IPS-18a (cell line): Measurements from ENCODE around the gene FCRLB.

Experiments used
- H3K27ac ChIP-seq: one replicate; pipeline ENCODE4 v1.5.1; 2013; ENCODE audit warnings: low read length
- H3K27me3 ChIP-seq: one replicate; pipeline ENCODE4 v1.6.1; 2013; ENCODE audit warnings: mild to moderate bottlenecking, low read length; ENCODE audit not compliant: control insufficient read depth, insufficient read depth
- H3K36me3 ChIP-seq: one replicate; pipeline ENCODE4 v1.6.1; 2013; ENCODE audit warnings: low read depth, low read length; ENCODE audit not compliant: control insufficient read depth
- H3K4me1 ChIP-seq: one replicate; pipeline ENCODE4 v1.6.1; 2013; ENCODE audit warnings: low read depth, low read length; ENCODE audit not compliant: control insufficient read depth
- H3K4me3 ChIP-seq: one replicate; pipeline ENCODE4 v1.5.1; 2013; ENCODE audit warnings: low read length
- H3K9ac ChIP-seq: one replicate; pipeline ENCODE4 v1.6.1; 2013; ENCODE audit warnings: mild to moderate bottlenecking, low read length, moderate library complexity
- H3K9me3 ChIP-seq: one replicate; pipeline ENCODE4 v1.6.1; 2013; ENCODE audit warnings: low read depth, low read length; ENCODE audit not compliant: control insufficient read depth

The FCRLB gene

GRCh38 chr1:161777261-161777660 is 55.9 kb downstream of the FCRLB start:
- H3K4me3 ChIP-seq = no peak overlapping the region

More at GRCh38 chr1:161777261-161777660, 55.9 kb downstream of the FCRLB start:
- Histone ChIP-seq H3K27ac (no peak overlapping the region), H3K36me3 (no peaks in the 10 kb centered on the region), H3K9me3 (no peaks in the 10 kb centered on the region), H3K9ac (no peak overlapping the region), H3K27me3 (no peaks in the 10 kb centered on the region), H3K4me1 (no peaks in the 10 kb centered on the region)
